Measurements from ENCODE around the gene NXT2.
A peak's percentile ranks its signal among the peaks of the same experiment; 100 is the strongest.

The NXT2 gene

GRCh38 chrX:109536439-109537323 lies at the start of gene NXT2:
Gene NXT2, plus strand, starts transcription at chrX:109536844. Its CDS starts 163 bp downstream, at chrX:109537007.
- no peak for TF ChIP-seq CTCF (IDR thresholded peaks at IDR 0.05; ENCODE audit: low read depth, low read length)
- peak within 1 kb of the TSS; percentile 67 for H3K4me3 ChIP-seq (ENCODE audit: low read depth, low read length)

- TF ChIP-seq CTCF (IDR thresholded peaks at IDR 0.05; ENCODE audit: low read depth, low read length), result no peak
- H3K4me3 ChIP-seq (ENCODE audit: low read depth, low read length), result no peak overlapping the region
Measured at GRCh38 chrX:109487640-109488039, 49.0 kb upstream of the NXT2 start.

- H3K4me3 ChIP-seq (ENCODE audit: low read depth, low read length), result no peak overlapping the region
- TF ChIP-seq CTCF (IDR thresholded peaks at IDR 0.05; ENCODE audit: low read depth, low read length), result no peak
Measured at GRCh38 chrX:109489174-109489573, 47.5 kb upstream of the NXT2 start.

- TF ChIP-seq CTCF (IDR thresholded peaks at IDR 0.05; ENCODE audit: low read depth, low read length), result no peak
- no peak overlapping the region for H3K4me3 ChIP-seq (ENCODE audit: low read depth, low read length)
Measured at GRCh38 chrX:109498434-109498833, 38.2 kb upstream of the NXT2 start.

DNA sequence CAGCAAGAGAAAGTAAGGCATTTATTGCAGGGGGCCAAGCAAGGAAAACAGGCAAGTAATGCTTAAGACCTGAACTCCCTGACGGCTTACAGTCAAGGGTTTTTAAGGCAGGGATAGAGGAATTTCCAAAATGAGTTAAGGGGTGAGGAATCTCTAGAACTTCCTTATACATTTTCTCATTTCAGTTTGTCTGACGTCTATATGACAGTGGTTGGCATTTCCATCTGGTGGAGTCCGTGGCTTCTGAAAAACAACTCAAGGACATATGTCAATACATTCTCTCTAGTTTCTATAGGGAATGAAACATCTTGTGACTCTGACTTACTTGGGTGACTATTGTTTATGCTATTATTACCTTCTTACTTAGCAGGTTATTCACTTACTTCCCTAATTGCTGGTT lies 35.5 kb upstream of the NXT2 start:
- no peak for TF ChIP-seq CTCF (IDR thresholded peaks at IDR 0.05; ENCODE audit: low read depth, low read length)
- no peak overlapping the region for H3K4me3 ChIP-seq (ENCODE audit: low read depth, low read length)

DNA sequence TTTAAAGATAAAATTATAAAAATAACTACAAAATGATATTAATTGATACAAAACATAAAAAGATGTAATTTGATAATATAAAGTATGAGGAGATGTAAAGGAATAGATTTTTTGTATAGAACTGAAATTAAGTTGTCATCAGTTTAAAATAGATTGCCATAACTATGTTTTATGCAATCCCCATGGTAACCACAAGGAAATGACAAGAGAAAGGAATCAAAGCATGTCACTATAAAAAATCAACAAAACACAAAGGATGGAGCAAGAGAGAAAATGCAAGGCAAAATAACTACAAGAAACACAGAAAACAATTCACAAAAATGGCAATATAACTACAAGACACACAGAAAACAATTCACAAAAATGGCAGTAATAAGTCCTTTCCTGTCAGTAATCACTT lies 27.7 kb upstream of the NXT2 start:
- no peak for TF ChIP-seq CTCF (IDR thresholded peaks at IDR 0.05; ENCODE audit: low read depth, low read length)
- no peak overlapping the region for H3K4me3 ChIP-seq (ENCODE audit: low read depth, low read length)

DNA sequence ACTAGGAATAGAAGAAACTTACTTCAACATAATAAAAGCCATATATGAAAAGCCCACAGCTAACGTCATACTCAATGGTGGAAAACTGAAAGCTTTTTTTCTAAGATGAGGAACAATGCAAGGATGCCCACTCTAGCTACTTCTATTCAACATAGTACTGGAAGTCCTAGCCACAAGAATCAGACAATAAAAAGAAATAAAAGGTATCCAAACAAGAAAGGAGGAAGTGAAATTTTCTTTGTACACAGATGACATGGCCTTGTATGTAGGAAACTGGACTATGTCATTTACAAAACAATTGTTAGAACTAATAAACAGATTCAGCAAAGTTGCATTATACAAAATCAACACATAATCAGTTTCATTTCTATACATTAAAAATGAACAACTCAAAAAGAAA lies 25.5 kb upstream of the NXT2 start:
- no peak overlapping the region for H3K4me3 ChIP-seq (ENCODE audit: low read depth, low read length)
- no peak for TF ChIP-seq CTCF (IDR thresholded peaks at IDR 0.05; ENCODE audit: low read depth, low read length)
